H1 (cell line): Measurements from ENCODE around the gene RBMS1. TPM values are rescaled to one million over a fixed set of nuclear protein-coding genes. Genes with fewer than 3 reads are reported as not detected.

Experiments
- CTCF ChIA-PET: fragments of 300-600 bp; sonication (Branson Sonifier 250); formaldehyde crosslinking; loops from one replicate; lab custom pipeline; 2021; ENCODE audit not compliant: partially characterized antibody; lab: Charles Lee
- POLR2A ChIA-PET: fragments of 300-600 bp; sonication (Branson Sonifier 250); formaldehyde crosslinking; loops from one replicate; lab custom pipeline; 2021; ENCODE audit warnings: inconsistent platforms; ENCODE audit not compliant: partially characterized antibody; lab: Charles Lee
- DNase-seq, 2 experiments: peaks; one replicate each; pipeline versions ENCODE4 v3.0.0 to v3.0.0-alpha.2; 2010 to 2022; ENCODE audit warnings: low spot score in 2 of 2, low read depth in 1 of 2, mixed read lengths in 1 of 2
- FAIRE-seq: peaks from 2 replicates; lab custom pipeline; 2011; peaks lifted over from hg19 to GRCh38; lab: Jason Lieb, UNC
- H2AFZ ChIP-seq: 2 replicates; pipeline ENCODE4 v1.8.1; 2012; ENCODE audit warnings: low read length, inconsistent platforms
- H2AK5ac ChIP-seq: 2 replicates; pipeline ENCODE4 v1.6.1; 2013; ENCODE audit warnings: low read depth, low read length
- H2BK120ac ChIP-seq: replicated peaks from 2 replicates; pipeline ENCODE3; 2013; ENCODE audit warnings: low read depth, low read length, inconsistent platforms
- H2BK12ac ChIP-seq: 2 replicates; pipeline ENCODE4 v1.6.1; 2013; ENCODE audit warnings: low read depth, low read length
- H2BK15ac ChIP-seq: 2 replicates; pipeline ENCODE4 v1.6.1; 2013; ENCODE audit warnings: low read length
- H2BK20ac ChIP-seq: 2 replicates; pipeline ENCODE4 v1.6.1; 2013; ENCODE audit warnings: low read length
- H2BK5ac ChIP-seq: 2 replicates; pipeline ENCODE4 v1.6.1; 2013; ENCODE audit warnings: low read depth, low read length
- H3K14ac ChIP-seq: 2 replicates; pipeline ENCODE4 v1.6.1; 2013; ENCODE audit warnings: inconsistent platforms; ENCODE audit not compliant: insufficient read length
- H3K18ac ChIP-seq: 2 replicates; pipeline ENCODE4 v1.6.1; 2013; ENCODE audit warnings: low read length; ENCODE audit errors: extremely low read depth
- H3K23ac ChIP-seq: 2 replicates; pipeline ENCODE4 v1.6.1; 2013; ENCODE audit warnings: inconsistent platforms; ENCODE audit not compliant: insufficient read length
- H3K23me2 ChIP-seq: 2 replicates; pipeline ENCODE4 v1.6.1; 2013; ENCODE audit warnings: low read depth, low read length
- H3K27ac ChIP-seq: 2 replicates; pipeline ENCODE4 v1.6.1; 2011; ENCODE audit warnings: low read depth, low read length, inconsistent platforms
- H3K27me3 ChIP-seq, 4 experiments: replicated peaks in 1 of 4; 1 replicate in 1 of 4; 2 replicates in 3 of 4; pipeline versions ENCODE4 v1.6.1 to v1.8.1; 2011 to 2013; ENCODE audit warnings: low read length in 3 of 4, mild to moderate bottlenecking in 3 of 4, inconsistent platforms in 2 of 4, mixed read lengths in 2 of 4, moderate library complexity in 1 of 4; ENCODE audit not compliant: control insufficient read depth in 3 of 4, insufficient read depth in 3 of 4; ENCODE audit errors: extremely low read depth in 1 of 4
- H3K36me3 ChIP-seq, 4 experiments: 2 replicates each; pipeline versions ENCODE4 v1.6.1 to v1.8.1; 2011 to 2013; ENCODE audit warnings: mild to moderate bottlenecking in 4 of 4, low read length in 3 of 4, moderate library complexity in 2 of 4, control low read depth in 1 of 4, inconsistent platforms in 1 of 4; ENCODE audit not compliant: insufficient read depth in 4 of 4, control insufficient read depth in 2 of 4
- H3K4ac ChIP-seq: replicated peaks from 2 replicates; pipeline ENCODE3; 2013; ENCODE audit warnings: low read length, low read depth, mixed read lengths, inconsistent platforms; ENCODE audit not compliant: insufficient read length
- H3K4me1 ChIP-seq, 4 experiments: replicated peaks in 1 of 4; 1 replicate in 1 of 4; 2 replicates in 3 of 4; pipeline versions ENCODE4 v1.6.1 to v1.8.1; 2011 to 2013; ENCODE audit warnings: low read length in 3 of 4, inconsistent platforms in 2 of 4, mixed read lengths in 1 of 4; ENCODE audit not compliant: insufficient read depth in 4 of 4, control insufficient read depth in 3 of 4
- H3K4me2 ChIP-seq, 2 experiments: 2 replicates each; pipeline versions ENCODE4 v1.6.1 to v1.8.1; 2011 to 2013; ENCODE audit warnings: low read depth in 2 of 2, low read length in 2 of 2, control low read depth in 1 of 2, inconsistent platforms in 1 of 2, mild to moderate bottlenecking in 1 of 2; ENCODE audit not compliant: insufficient read depth in 1 of 2
- H3K4me3 ChIP-seq, 4 experiments: fragments of 200-600, 300-600 bp in 1 of 4; sonication (generic), shearing (Covaris generic), sonication (Bioruptor Twin) in 1 of 4; 2 replicates each; pipeline versions ENCODE4 v1.5.1 to v1.8.1; 2011 to 2016; ENCODE audit warnings: low read length in 4 of 4, low read depth in 3 of 4, control low read depth in 2 of 4, inconsistent platforms in 2 of 4, mild to moderate bottlenecking in 2 of 4, mixed read lengths in 1 of 4, moderate library complexity in 1 of 4; ENCODE audit not compliant: insufficient read depth in 2 of 4; ENCODE audit errors: extremely low read depth in 1 of 4
- H3K56ac ChIP-seq: replicated peaks from 2 replicates; pipeline ENCODE3; 2013; ENCODE audit warnings: low read depth, mild to moderate bottlenecking, mixed read lengths, low read length, inconsistent platforms; ENCODE audit not compliant: insufficient read length
- H3K79me1 ChIP-seq: 2 replicates; pipeline ENCODE4 v1.6.1; 2013; ENCODE audit warnings: low read depth, low read length, control low read depth
- H3K79me2 ChIP-seq, 2 experiments: 2 replicates each; pipeline versions ENCODE4 v1.6.1 to v1.8.1; 2012 to 2013; ENCODE audit warnings: low read length in 2 of 2, mild to moderate bottlenecking in 2 of 2, inconsistent platforms in 1 of 2; ENCODE audit not compliant: insufficient read depth in 2 of 2, control insufficient read depth in 1 of 2
- H3K9ac ChIP-seq, 4 experiments: replicated peaks in 1 of 4; 1 replicate in 1 of 4; 2 replicates in 3 of 4; pipeline versions ENCODE4 v1.6.1 to v1.8.1; 2011 to 2013; ENCODE audit warnings: low read depth in 3 of 4, low read length in 3 of 4, control low read depth in 2 of 4, mild to moderate bottlenecking in 2 of 4, moderate library complexity in 2 of 4, inconsistent platforms in 1 of 4; ENCODE audit errors: extremely low read depth in 1 of 4
- H3K9me3 ChIP-seq, 2 experiments: 2 replicates each; pipeline versions ENCODE4 v1.6.1 to v1.8.1; 2012 to 2013; ENCODE audit warnings: mild to moderate bottlenecking in 2 of 2, moderate library complexity in 2 of 2, control low read depth in 1 of 2, inconsistent platforms in 1 of 2, low read depth in 1 of 2, low read length in 1 of 2, mixed read lengths in 1 of 2; ENCODE audit not compliant: insufficient read depth in 2 of 2
- H4K20me1 ChIP-seq, 2 experiments: replicated peaks in 1 of 2; 2 replicates each; pipeline versions ENCODE3 to v1.8.1; 2011 to 2013; ENCODE audit warnings: inconsistent platforms in 2 of 2, low read length in 2 of 2, mild to moderate bottlenecking in 1 of 2; ENCODE audit not compliant: insufficient read depth in 2 of 2, control insufficient read depth in 1 of 2
- H4K5ac ChIP-seq: 2 replicates; pipeline ENCODE4 v1.6.1; 2013; ENCODE audit warnings: low read length, low read depth, mixed read lengths, inconsistent platforms; ENCODE audit not compliant: insufficient read length
- H4K8ac ChIP-seq: 2 replicates; pipeline ENCODE4 v1.8.0; 2013; ENCODE audit warnings: mild to moderate bottlenecking, moderate library complexity, low read length, inconsistent platforms; ENCODE audit not compliant: insufficient read depth; ENCODE audit errors: extremely low read depth
- H4K91ac ChIP-seq: replicated peaks from 2 replicates; pipeline ENCODE3; 2013; ENCODE audit warnings: low read length, mixed read lengths, inconsistent platforms; ENCODE audit not compliant: insufficient read length
- CHD2 ChIP-seq: IDR thresholded peaks from 2 replicates; pipeline ENCODE4 v1.6.1; 2012; ENCODE audit warnings: low read length, improper control_type of control experiment
- EGR1 ChIP-seq: IDR thresholded peaks from 2 replicates; pipeline ENCODE4 v1.6.1; 2011; ENCODE audit warnings: low read depth, low read length, borderline replicate concordance
- GABPA ChIP-seq: IDR thresholded peaks from 2 replicates; pipeline ENCODE4 v1.6.1; 2011; ENCODE audit warnings: mild to moderate bottlenecking, low read length, moderate library complexity, borderline replicate concordance; ENCODE audit not compliant: insufficient read depth
- JUN ChIP-seq: IDR thresholded peaks from 2 replicates; pipeline ENCODE4 v1.6.1; 2011; ENCODE audit warnings: low read depth, mild to moderate bottlenecking, improper control_type of control experiment, low read length
- JUND ChIP-seq: IDR thresholded peaks from 2 replicates; pipeline ENCODE4 v1.6.1; 2011; ENCODE audit warnings: mild to moderate bottlenecking, improper control_type of control experiment, low read length
- MAFK ChIP-seq: IDR thresholded peaks from 2 replicates; pipeline ENCODE4 v1.6.1; 2012; ENCODE audit warnings: low read depth, mild to moderate bottlenecking, improper control_type of control experiment, low read length
- NRF1 ChIP-seq: IDR thresholded peaks from 2 replicates; pipeline ENCODE4 v1.6.1; 2011; ENCODE audit warnings: mild to moderate bottlenecking, low read depth, low read length, improper control_type of control experiment
- SAP30 ChIP-seq: fragments of 300-600 bp; sonication (generic); IDR thresholded peaks from 2 replicates; pipeline ENCODE4 v1.7.1; 2012; ENCODE audit warnings: low read length, moderate library complexity, mild to moderate bottlenecking, inconsistent platforms; ENCODE audit not compliant: insufficient read depth, insufficient replicate concordance
- SP4 ChIP-seq: IDR thresholded peaks from 2 replicates; pipeline ENCODE4 v1.6.1; 2012; ENCODE audit warnings: low read length, inconsistent platforms
- TEAD4 ChIP-seq: IDR thresholded peaks from 2 replicates; pipeline ENCODE4 v1.6.1; 2012; ENCODE audit warnings: low read depth, low read length, inconsistent platforms, mixed read lengths
- WGBS, 2 experiments: shearing (Covaris generic) in 1 of 2; methylation state at CpG; one replicate each; pipeline versions ENCODE4 v1.1.6 to v1.1.7; 2013 to 2015; ENCODE audit warnings: low lambda C conversion rate in 2 of 2, mixed read lengths in 2 of 2, inconsistent platforms in 1 of 2, low coverage in 1 of 2, missing lambda C conversion rate in 1 of 2; ENCODE audit not compliant: insufficient replicate concordance in 2 of 2, insufficient coverage in 1 of 2, insufficient read length in 1 of 2; ENCODE audit errors: extremely low coverage in 1 of 2, missing lambda C conversion rate in 1 of 2; 5-methylcytosine and 5-hydroxymethylcytosine counted together
- polyA plus RNA-seq, 7 experiments: library from polyadenylated mRNA; depleted of rRNA in 3 of 7; stranded (reverse) in 5 of 7; unstranded in 2 of 7; fragments of >200 nt in 5 of 7; fragments of 200-250 nt in 2 of 7; gene quantifications; 1 replicate in 5 of 7; 2 replicates in 1 of 7; 4 replicates in 1 of 7; pipeline versions ENCODE4 v1.2.1 to v1.2.3, GENCODE V29; 2011 to 2013; ENCODE audit warnings: missing spikeins in 2 of 7, mixed read lengths in 2 of 7
- total RNA-seq: library from RNA; stranded (reverse); fragmentation: NEBNext Ultra II Directional; extraction: Animal tissue kit (Norgen Biotek cat#: 25700); gene quantifications from 2 replicates; pipeline ENCODE4 v1.2.1, GENCODE V29; 2021

Gene RBMS1
- total and polyA plus RNA-seq, 2 of the 8 experiments (the other 6 are each of a cell fraction or from before 2014, with no cell fraction given), result 53.7 to 60.0 TPM

GRCh38 chr2:160228141-160228917 is 265.3 kb downstream of the RBMS1 start:
- no peak overlapping the region for H3K18ac ChIP-seq
- no peak overlapping the region for H2BK120ac ChIP-seq
- no peak overlapping the region for H3K56ac ChIP-seq
- H2BK15ac ChIP-seq, result no peak overlapping the region
- no peaks in the 10 kb centered on the region for H3K4me1 ChIP-seq
- no peak overlapping the region for H3K27ac ChIP-seq
- no peaks in the 10 kb centered on the region for H3K9me3 ChIP-seq
- no peaks in the 10 kb centered on the region for H4K20me1 ChIP-seq
- no peak overlapping the region for H3K4ac ChIP-seq
- no peak overlapping the region for H4K8ac ChIP-seq
- no peak overlapping the region for H3K4me3 ChIP-seq
- no peak overlapping the region for H2BK5ac ChIP-seq
- POLR2A ChIA-PET, result no interaction called here
- H4K91ac ChIP-seq, result no peak overlapping the region
- no peak overlapping the region for H3K23ac ChIP-seq
- H2BK12ac ChIP-seq, result no peak overlapping the region
- no peak overlapping the region for H2BK20ac ChIP-seq
- CTCF ChIA-PET, result interaction anchor here (1.2 to 5.3 kb wide), 3 partner anchors 17 to 28 kb away, joined by 3 to 23 read pairs (median 3); no protein-coding TSS in a partner anchor
- no peak overlapping the region for H4K5ac ChIP-seq
- no peaks in the 10 kb centered on the region for H3K36me3 ChIP-seq
- H3K27me3 ChIP-seq, result no peaks in the 10 kb centered on the region
- no peak overlapping the region for H2AK5ac ChIP-seq
- FAIRE-seq, result no peak
- no peak overlapping the region for H2AFZ ChIP-seq
- no peak overlapping the region for H3K4me2 ChIP-seq
- no peaks in the 10 kb centered on the region for H3K79me2 ChIP-seq
- TF ChIP-seq SAP30, result no peak
- no peak for TF ChIP-seq JUN
- TF ChIP-seq SP4, result no peak
- TF ChIP-seq NRF1, result no peak
- TF ChIP-seq EGR1, result no peak
- TF ChIP-seq JUND, result no peak
- TF ChIP-seq CHD2, result no peak
- TF ChIP-seq GABPA, result no peak
- no peak for TF ChIP-seq MAFK
- TF ChIP-seq TEAD4, result no peak
- no peaks in the 10 kb centered on the region for H3K79me1 ChIP-seq
- H3K23me2 ChIP-seq, result no peaks in the 10 kb centered on the region
- no peak overlapping the region for H3K14ac ChIP-seq
- no peak overlapping the region for H3K9ac ChIP-seq
- WGBS, 2 experiments, result 87% methylated on average over 5 of the region's 5 CpGs; no CpG with 5 or more reads in 1 of the 2 experiments
- no peak for DNase-seq
